Endothelial cell of umbilical vein (primary cell): ENCODE data around the gene AHI1. TPM values are rescaled to one million over a fixed set of nuclear protein-coding genes. Genes with fewer than 3 reads are reported as not detected.

Source experiments
- BruUV-seq: library from RNA; stranded (reverse); fragments of 400-500 nt; replicated peaks from 2 replicates; lab custom pipeline; 2021; lab: Mats Ljungman, UMichigan
- CTCF ChIA-PET: fragments of 300-600, 350-600 bp; sonication (Branson Sonifier 250); formaldehyde crosslinking; loops from one replicate; lab custom pipeline; 2021; ENCODE audit warnings: antibody characterized with exemption, inconsistent platforms; lab: Charles Lee
- POLR2A ChIA-PET: fragments of 300-600, 350-600 bp; sonication (Branson Sonifier 250); formaldehyde crosslinking; loops from one replicate; lab custom pipeline; 2021; ENCODE audit warnings: antibody characterized with exemption, inconsistent platforms; lab: Charles Lee
- DNase-seq: peaks from one replicate; pipeline ENCODE4 v3.0.0-alpha.2; 2011; ENCODE audit warnings: low read depth, low spot score
- FAIRE-seq: peaks from 2 replicates; lab custom pipeline; 2011; peaks lifted over from hg19 to GRCh38; lab: Jason Lieb, UNC
- H2AFZ ChIP-seq: 2 replicates; pipeline ENCODE4 v1.6.0; 2012; ENCODE audit warnings: low read depth, low read length, control low read depth, inconsistent platforms
- H3K27ac ChIP-seq: 2 replicates; pipeline ENCODE4 v1.5.1; 2011; ENCODE audit warnings: low read depth, mild to moderate bottlenecking, control low read depth, low read length, moderate library complexity; ENCODE audit not compliant: insufficient read depth
- H3K27me3 ChIP-seq, 2 experiments: 2 replicates each; pipeline versions ENCODE4 v1.6.0 to v1.6.1; 2011; ENCODE audit warnings: low read length in 2 of 2, mixed read lengths in 1 of 2; ENCODE audit not compliant: control insufficient read depth in 2 of 2, insufficient read depth in 2 of 2
- H3K36me3 ChIP-seq, 2 experiments: 2 replicates in 1 of 2; 3 replicates in 1 of 2; pipeline ENCODE4 v1.5.1; 2011; ENCODE audit warnings: low read length in 2 of 2, mild to moderate bottlenecking in 1 of 2, moderate library complexity in 1 of 2; ENCODE audit not compliant: control insufficient read depth in 2 of 2, insufficient read depth in 2 of 2; ENCODE audit errors: extremely low read depth in 1 of 2
- H3K4me1 ChIP-seq: 3 replicates; pipeline ENCODE4 v1.5.1; 2011; ENCODE audit warnings: mild to moderate bottlenecking, low read length; ENCODE audit not compliant: control insufficient read depth, insufficient read depth; ENCODE audit errors: extremely low read depth
- H3K4me2 ChIP-seq: 2 replicates; pipeline ENCODE4 v1.6.1; 2011; ENCODE audit warnings: low read length, control low read depth, mixed read lengths; ENCODE audit not compliant: insufficient read depth
- H3K4me3 ChIP-seq, 3 experiments: fragments of 200-600 bp in 1 of 3; sonication (generic), shearing (Covaris generic) in 1 of 3; replicated peaks in 1 of 3; 2 replicates each; pipeline ENCODE4 v1.5.1; 2011 to 2016; ENCODE audit warnings: control low read depth in 3 of 3, low read length in 3 of 3, mild to moderate bottlenecking in 2 of 3, inconsistent platforms in 1 of 3, low read depth in 1 of 3, moderate library complexity in 1 of 3; ENCODE audit not compliant: insufficient read depth in 1 of 3
- H3K79me2 ChIP-seq: 2 replicates; pipeline ENCODE4 v1.6.0; 2012; ENCODE audit warnings: low read length, inconsistent platforms; ENCODE audit not compliant: control insufficient read depth, insufficient read depth
- H3K9ac ChIP-seq: replicated peaks from 2 replicates; pipeline ENCODE3; 2011; ENCODE audit warnings: low read length, control low read depth; ENCODE audit not compliant: insufficient read depth; ENCODE audit errors: extremely low read depth
- H3K9me1 ChIP-seq: replicated peaks from 3 replicates; pipeline ENCODE4 v1.6.0; 2011; ENCODE audit warnings: mild to moderate bottlenecking, low read length; ENCODE audit not compliant: control insufficient read depth, insufficient read depth; ENCODE audit errors: extremely low read depth
- H3K9me3 ChIP-seq: replicated peaks from 2 replicates; pipeline ENCODE4 v1.5.1; 2012; ENCODE audit warnings: low read length, inconsistent platforms; ENCODE audit not compliant: control insufficient read depth, insufficient read depth
- H4K20me1 ChIP-seq: replicated peaks from 2 replicates; pipeline ENCODE3; 2011; ENCODE audit warnings: mild to moderate bottlenecking, low read length; ENCODE audit not compliant: control insufficient read depth, insufficient read depth; ENCODE audit errors: extremely low read depth
- EZH2 ChIP-seq: IDR thresholded peaks from 2 replicates; pipeline ENCODE4 v1.6.1; 2012; ENCODE audit warnings: borderline replicate concordance, low read depth, mild to moderate bottlenecking, moderate library complexity, low read length, inconsistent platforms; ENCODE audit not compliant: severe bottlenecking
- FOS ChIP-seq: IDR thresholded peaks from 2 replicates; pipeline ENCODE4 v1.6.1; 2011; ENCODE audit warnings: mild to moderate bottlenecking, low read length, moderate library complexity, borderline replicate concordance; ENCODE audit not compliant: insufficient read depth
- GATA2 ChIP-seq: IDR thresholded peaks from 2 replicates; pipeline ENCODE4 v1.7.0; 2011; ENCODE audit warnings: low read depth, mild to moderate bottlenecking, moderate library complexity, mixed read lengths, low read length; ENCODE audit not compliant: insufficient read length, insufficient read depth
- JUN ChIP-seq: IDR thresholded peaks from 2 replicates; pipeline ENCODE4 v1.6.1; 2011; ENCODE audit warnings: borderline replicate concordance, low read depth; ENCODE audit not compliant: insufficient read length, insufficient read depth
- MYC ChIP-seq: IDR thresholded peaks from one replicate; pipeline ENCODE4 v1.6.1; 2011; ENCODE audit warnings: mild to moderate bottlenecking, low read depth, low read length
- POLR2A ChIP-seq: IDR thresholded peaks from 2 replicates; pipeline ENCODE4 v1.6.1; 2012; ENCODE audit warnings: low read depth, mild to moderate bottlenecking, control low read depth, low read length
- POLR2AphosphoS5 ChIP-seq: IDR thresholded peaks from 2 replicates; pipeline ENCODE4 v1.6.1; 2012; ENCODE audit warnings: low read depth, mild to moderate bottlenecking, control low read depth, low read length, moderate library complexity; ENCODE audit not compliant: insufficient read depth
- dilution Hi-C: fragments of 300-500 bp; cut with MboI; formaldehyde crosslinking; loops from one replicate; pipeline ENCODE4 v1.15.0; 2019; ENCODE audit warnings: low sequenced_read_pairs; ENCODE audit not compliant: extremely low pct_ligation_motif_present
- intact Hi-C: fragments of 100-400 bp; cut with micrococcal nuclease; formaldehyde crosslinking; loops from one replicate; pipeline ENCODE4 v1.10.0; 2022
- polyA plus RNA-seq, 4 experiments: library from polyadenylated mRNA; depleted of rRNA in 3 of 4; stranded (reverse) in 3 of 4; unstranded in 1 of 4; fragments of >200 nt; gene quantifications; 2 replicates each; pipeline versions ENCODE4 v1.2.1 to v1.2.3, GENCODE V29; 2011 to 2012; ENCODE audit warnings: missing spikeins in 1 of 4
- total RNA-seq: library from RNA; stranded (reverse); gene quantifications from 2 replicates; pipeline ENCODE4 v1.2.3, GENCODE V29; 2021
- TF ChIP-seq, protein P1 (sequence below), 2 donors: IDR thresholded peaks; 1 replicate in 1 of 2; 2 replicates in 1 of 2; pipeline ENCODE4 v1.5.1; 2011; ENCODE audit warnings: low read length in 2 of 2, mild to moderate bottlenecking in 2 of 2, moderate library complexity in 2 of 2, control low read depth in 1 of 2, inconsistent platforms in 1 of 2, low read depth in 1 of 2; ENCODE audit not compliant: insufficient read depth in 1 of 2; ENCODE audit errors: extremely low read depth in 1 of 2
- TF ChIP-seq, protein P2 (sequence below): IDR thresholded peaks from 2 replicates; pipeline ENCODE4 v1.6.1; 2011; ENCODE audit not compliant: insufficient read depth, insufficient read length

The AHI1 gene
- total and polyA plus RNA-seq, 2 donors (not counting 3 experiments of a cell fraction or from before 2014, with no cell fraction given), result 5.1 to 20.7 TPM

DNA sequence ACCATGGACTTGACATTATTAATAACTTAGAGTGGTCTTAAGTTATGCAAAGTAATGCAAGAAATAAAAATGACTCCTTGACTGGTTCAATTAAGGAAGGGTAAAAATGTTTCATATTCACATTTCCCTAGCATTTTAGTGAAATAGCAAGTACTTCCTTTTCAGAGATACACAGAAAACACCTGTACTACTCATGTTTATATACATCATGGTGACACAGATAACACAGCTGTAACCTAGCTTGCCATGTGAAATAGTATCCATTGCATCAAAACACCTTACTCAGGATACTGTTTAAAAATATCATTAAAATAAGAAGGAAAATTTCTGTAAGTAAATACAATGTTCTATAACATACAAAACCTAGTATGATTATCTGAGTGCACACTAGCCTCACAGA lies 102.4 kb downstream of the AHI1 start:
- no peak overlapping the region for H3K27ac ChIP-seq
- H3K4me1 ChIP-seq, result no peaks in the 10 kb centered on the region
- H3K9me1 ChIP-seq, result no peaks in the 10 kb centered on the region
- H3K79me2 ChIP-seq, result no peaks in the 10 kb centered on the region
- no peaks in the 10 kb centered on the region for H3K36me3 ChIP-seq
- no peak overlapping the region for H3K4me2 ChIP-seq
- FAIRE-seq (no peak), DNase-seq (no peak)
- ChIA-PET POLR2A (no interaction called here), CTCF (interaction anchor here (1.5 kb wide), 1 partner anchor 11 kb away, joined by 4 read pairs; no protein-coding TSS in a partner anchor)
- no TSS peak for BruUV-seq
- H3K9me3 ChIP-seq, result no peaks in the 10 kb centered on the region
- H4K20me1 ChIP-seq, result no peaks in the 10 kb centered on the region
- no peak overlapping the region for H3K9ac ChIP-seq
- TF ChIP-seq FOS, result no peak
- no peak for TF ChIP-seq MYC
- TF ChIP-seq, protein P1, sequence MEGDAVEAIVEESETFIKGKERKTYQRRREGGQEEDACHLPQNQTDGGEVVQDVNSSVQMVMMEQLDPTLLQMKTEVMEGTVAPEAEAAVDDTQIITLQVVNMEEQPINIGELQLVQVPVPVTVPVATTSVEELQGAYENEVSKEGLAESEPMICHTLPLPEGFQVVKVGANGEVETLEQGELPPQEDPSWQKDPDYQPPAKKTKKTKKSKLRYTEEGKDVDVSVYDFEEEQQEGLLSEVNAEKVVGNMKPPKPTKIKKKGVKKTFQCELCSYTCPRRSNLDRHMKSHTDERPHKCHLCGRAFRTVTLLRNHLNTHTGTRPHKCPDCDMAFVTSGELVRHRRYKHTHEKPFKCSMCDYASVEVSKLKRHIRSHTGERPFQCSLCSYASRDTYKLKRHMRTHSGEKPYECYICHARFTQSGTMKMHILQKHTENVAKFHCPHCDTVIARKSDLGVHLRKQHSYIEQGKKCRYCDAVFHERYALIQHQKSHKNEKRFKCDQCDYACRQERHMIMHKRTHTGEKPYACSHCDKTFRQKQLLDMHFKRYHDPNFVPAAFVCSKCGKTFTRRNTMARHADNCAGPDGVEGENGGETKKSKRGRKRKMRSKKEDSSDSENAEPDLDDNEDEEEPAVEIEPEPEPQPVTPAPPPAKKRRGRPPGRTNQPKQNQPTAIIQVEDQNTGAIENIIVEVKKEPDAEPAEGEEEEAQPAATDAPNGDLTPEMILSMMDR (IDR thresholded peaks at IDR 0.05; ENCODE audit: extremely low read depth in 1 of 2, insufficient read depth in 1 of 2, low read depth in 1 of 2, low read length in 2 of 2), result no peak
- TF ChIP-seq, protein P2, sequence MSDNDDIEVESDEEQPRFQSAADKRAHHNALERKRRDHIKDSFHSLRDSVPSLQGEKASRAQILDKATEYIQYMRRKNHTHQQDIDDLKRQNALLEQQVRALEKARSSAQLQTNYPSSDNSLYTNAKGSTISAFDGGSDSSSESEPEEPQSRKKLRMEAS, result no peak
- no peak for TF ChIP-seq GATA2
- no peak for TF ChIP-seq JUN
- no peak for TF ChIP-seq POLR2AphosphoS5
- TF ChIP-seq EZH2, result no peak
- no peak for TF ChIP-seq POLR2A
- H3K27me3 ChIP-seq, result no peaks in the 10 kb centered on the region
- H3K4me3 ChIP-seq, result no peak overlapping the region
- intact Hi-C loops (no loop called here), dilution Hi-C loops (no loop called here)
- H2AFZ ChIP-seq, result no peak overlapping the region
